ENCODE measurements around the gene MCF2L. TPM values are rescaled to one million over a fixed set of nuclear protein-coding genes. Genes with fewer than 3 reads are reported as not detected.

MCF2L gene
- total RNA-seq, 1 donor from 2014 or later: 16.5 TPM

DNA sequence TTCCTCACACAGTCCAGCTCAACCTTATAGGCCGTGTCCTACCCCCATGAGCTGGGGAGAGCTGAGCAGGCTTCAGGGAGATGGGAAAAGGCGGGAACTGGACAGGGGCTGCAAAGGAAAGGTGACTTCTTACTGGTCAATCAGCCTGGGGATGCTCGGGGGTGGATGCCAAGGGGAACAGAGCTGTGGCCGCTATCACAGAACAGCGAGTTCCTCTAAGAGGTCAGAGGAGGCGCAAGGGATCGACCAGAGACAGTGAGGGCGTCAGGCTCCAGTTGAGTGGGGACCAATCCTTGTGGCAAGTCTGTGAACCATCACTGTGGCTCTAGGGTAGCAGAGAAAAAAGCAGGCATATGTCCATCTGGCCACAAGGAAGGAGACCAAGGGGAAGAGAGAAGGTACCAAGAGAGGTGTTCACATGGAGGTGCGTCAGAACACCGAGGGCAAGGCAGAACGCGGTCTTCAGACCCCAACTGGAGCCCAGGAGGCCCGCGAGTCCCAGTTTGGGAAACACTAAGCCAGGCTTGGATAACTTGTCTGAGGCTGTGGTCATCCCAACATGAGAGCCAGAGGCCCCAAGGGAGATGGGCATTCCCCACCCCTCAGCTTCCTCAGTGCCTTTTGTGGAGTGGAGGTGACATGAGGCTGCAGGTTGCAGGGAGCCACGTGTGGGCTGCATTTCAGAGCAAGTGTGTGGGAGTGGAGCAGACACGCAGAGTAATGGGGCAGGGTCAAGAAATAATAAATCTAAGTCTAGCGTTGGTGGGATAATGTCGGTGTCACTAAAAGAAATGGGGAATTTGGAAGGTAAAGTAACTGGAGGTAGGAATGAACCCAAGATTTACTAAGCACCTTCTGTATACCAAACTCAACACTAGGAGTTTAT is 157.5 kb downstream of the MCF2L start:
- no peak for DNase-seq (ENCODE audit: low spot score)
- H3K4me1 Mint-ChIP-seq (ENCODE audit: unreplicated experiment): no peaks in the 10 kb centered on the region

DNA sequence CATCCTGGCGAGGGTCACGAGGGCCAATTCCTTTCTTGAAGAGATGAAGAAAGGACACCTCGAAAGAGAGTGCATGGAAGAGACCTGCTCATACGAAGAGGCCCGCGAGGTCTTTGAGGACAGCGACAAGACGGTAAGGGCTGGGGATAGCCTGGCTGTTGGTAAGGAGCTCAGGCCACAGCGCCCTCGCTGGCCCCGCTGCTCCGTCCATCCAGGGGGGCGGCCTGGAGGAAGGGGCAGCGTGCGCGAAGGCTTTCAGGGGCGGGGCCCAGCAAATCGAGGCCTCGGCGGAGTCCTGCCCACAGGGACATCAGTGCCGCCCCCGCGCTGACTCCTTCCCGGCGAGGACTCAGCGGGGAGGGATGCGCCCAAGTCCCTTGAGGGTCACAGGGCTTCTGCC is 160.5 kb downstream of the MCF2L start:
- TF ChIP-seq, protein P1, sequence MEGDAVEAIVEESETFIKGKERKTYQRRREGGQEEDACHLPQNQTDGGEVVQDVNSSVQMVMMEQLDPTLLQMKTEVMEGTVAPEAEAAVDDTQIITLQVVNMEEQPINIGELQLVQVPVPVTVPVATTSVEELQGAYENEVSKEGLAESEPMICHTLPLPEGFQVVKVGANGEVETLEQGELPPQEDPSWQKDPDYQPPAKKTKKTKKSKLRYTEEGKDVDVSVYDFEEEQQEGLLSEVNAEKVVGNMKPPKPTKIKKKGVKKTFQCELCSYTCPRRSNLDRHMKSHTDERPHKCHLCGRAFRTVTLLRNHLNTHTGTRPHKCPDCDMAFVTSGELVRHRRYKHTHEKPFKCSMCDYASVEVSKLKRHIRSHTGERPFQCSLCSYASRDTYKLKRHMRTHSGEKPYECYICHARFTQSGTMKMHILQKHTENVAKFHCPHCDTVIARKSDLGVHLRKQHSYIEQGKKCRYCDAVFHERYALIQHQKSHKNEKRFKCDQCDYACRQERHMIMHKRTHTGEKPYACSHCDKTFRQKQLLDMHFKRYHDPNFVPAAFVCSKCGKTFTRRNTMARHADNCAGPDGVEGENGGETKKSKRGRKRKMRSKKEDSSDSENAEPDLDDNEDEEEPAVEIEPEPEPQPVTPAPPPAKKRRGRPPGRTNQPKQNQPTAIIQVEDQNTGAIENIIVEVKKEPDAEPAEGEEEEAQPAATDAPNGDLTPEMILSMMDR (IDR thresholded peaks at IDR 0.05; ENCODE audit: unreplicated experiment): no peak
- H3K4me3 Mint-ChIP-seq (ENCODE audit: unreplicated experiment): no peak overlapping the region
- H3K27ac Mint-ChIP-seq (ENCODE audit: unreplicated experiment): no peak overlapping the region
- H3K27me3 Mint-ChIP-seq (ENCODE audit: unreplicated experiment): peaks cover 4% of the 10 kb centered on the region
- no peaks in the 10 kb centered on the region for H3K4me1 Mint-ChIP-seq (ENCODE audit: unreplicated experiment)
- H3K9me3 Mint-ChIP-seq (ENCODE audit: unreplicated experiment): no peaks in the 10 kb centered on the region
- no peak for DNase-seq (ENCODE audit: low spot score)
- H3K36me3 Mint-ChIP-seq (ENCODE audit: low read depth, unreplicated experiment): no peaks in the 10 kb centered on the region

More for the DNA sequence above, 157.5 kb downstream of the MCF2L start:
- H3K27me3 Mint-ChIP-seq (ENCODE audit: unreplicated experiment): peaks cover 6% of the 10 kb centered on the region
- no peak overlapping the region for H3K4me3 Mint-ChIP-seq (ENCODE audit: unreplicated experiment)
- H3K36me3 Mint-ChIP-seq (ENCODE audit: low read depth, unreplicated experiment): peaks cover 4% of the 10 kb centered on the region
- no peak overlapping the region for H3K27ac Mint-ChIP-seq (ENCODE audit: unreplicated experiment)
- TF ChIP-seq, protein P1 (IDR thresholded peaks at IDR 0.05; ENCODE audit: unreplicated experiment): no peak
- no peaks in the 10 kb centered on the region for H3K9me3 Mint-ChIP-seq (ENCODE audit: unreplicated experiment)

DNA sequence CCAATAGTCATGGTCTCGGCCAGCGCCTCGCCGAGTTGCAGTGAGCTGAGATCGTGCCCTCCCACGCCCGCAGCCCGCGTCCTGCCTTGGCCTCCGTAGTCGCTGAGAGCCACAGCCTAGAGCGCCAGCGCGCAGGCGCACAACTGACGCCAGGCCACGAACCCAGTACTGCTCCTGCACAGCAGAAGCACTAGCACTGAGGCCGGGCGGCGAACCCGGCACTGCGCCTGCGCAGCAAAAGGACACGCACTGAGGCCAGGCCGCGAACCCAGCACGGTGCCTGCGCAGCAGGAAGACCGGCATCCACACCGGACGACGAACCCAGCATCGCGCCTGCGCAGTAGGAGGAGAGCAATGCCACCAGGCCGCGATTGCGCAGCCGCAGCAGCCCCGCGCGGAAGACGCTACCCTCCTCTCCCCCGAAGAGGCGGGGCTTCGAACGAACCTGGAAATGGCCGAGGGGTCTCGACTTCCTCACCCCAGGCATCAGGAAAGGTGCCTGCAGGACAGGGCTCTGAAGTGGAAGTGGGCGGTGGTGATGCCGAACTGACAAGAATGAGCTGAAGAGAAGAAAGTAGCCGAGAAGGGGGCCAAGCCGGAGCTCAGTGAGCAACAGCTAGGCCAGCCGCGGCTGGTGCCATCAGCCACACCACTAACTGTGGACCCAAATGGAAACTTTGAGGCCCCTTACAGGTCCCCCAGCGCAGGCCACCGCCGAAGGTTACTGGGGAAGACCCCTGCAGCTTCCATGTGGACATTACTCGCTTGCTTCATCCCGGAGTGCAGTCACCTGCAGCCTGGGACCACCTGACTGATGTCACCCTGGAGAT is 161.1 kb downstream of the MCF2L start:
- Mint-ChIP-seq H3K4me3 (ENCODE audit: unreplicated experiment) (no peak overlapping the region), H3K9me3 (ENCODE audit: unreplicated experiment) (no peaks in the 10 kb centered on the region), H3K27ac (ENCODE audit: unreplicated experiment) (no peak overlapping the region), H3K4me1 (ENCODE audit: unreplicated experiment) (no peaks in the 10 kb centered on the region), H3K36me3 (ENCODE audit: low read depth, unreplicated experiment) (no peaks in the 10 kb centered on the region), H3K27me3 (ENCODE audit: unreplicated experiment) (peaks cover 4% of the 10 kb centered on the region)
- TF ChIP-seq, protein P1 (IDR thresholded peaks at IDR 0.05; ENCODE audit: unreplicated experiment): no peak
- no peak for DNase-seq (ENCODE audit: low spot score)

DNA sequence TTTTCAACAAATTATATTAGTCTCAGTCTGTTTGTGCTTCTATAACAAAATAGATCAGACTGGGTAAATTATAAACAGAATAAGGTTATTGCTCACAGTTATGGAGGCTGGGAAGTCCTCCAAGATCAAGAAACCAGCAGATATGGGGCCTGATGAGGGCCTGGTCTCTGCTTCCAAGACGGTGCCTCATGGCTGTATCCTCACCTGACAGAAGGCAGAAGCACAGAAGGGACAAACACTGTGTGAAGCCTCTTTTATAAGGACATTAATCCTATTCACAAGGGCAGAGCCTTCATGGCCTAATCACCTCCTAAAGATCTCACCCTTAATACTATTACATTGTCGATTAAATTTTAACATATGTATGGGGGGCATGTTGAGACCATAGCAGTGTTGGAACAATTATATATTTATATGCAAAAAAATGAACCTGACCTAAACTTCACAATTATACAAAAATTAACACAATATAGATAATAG is 166.3 kb downstream of the MCF2L start:
- Mint-ChIP-seq H3K9me3 (ENCODE audit: unreplicated experiment) (no peaks in the 10 kb centered on the region), H3K27me3 (ENCODE audit: unreplicated experiment) (no peaks in the 10 kb centered on the region), H3K36me3 (ENCODE audit: low read depth, unreplicated experiment) (no peaks in the 10 kb centered on the region), H3K4me3 (ENCODE audit: unreplicated experiment) (no peak overlapping the region), H3K27ac (ENCODE audit: unreplicated experiment) (no peak overlapping the region), H3K4me1 (ENCODE audit: unreplicated experiment) (no peaks in the 10 kb centered on the region)
- TF ChIP-seq, protein P1 (IDR thresholded peaks at IDR 0.05; ENCODE audit: unreplicated experiment): no peak
- no peak for DNase-seq (ENCODE audit: low spot score)
